Measurements from ENCODE around the gene ENTPD8.
A peak's percentile ranks its signal among the peaks of the same experiment; 100 is the strongest.
"Not testable (repeated sequence)": the region's sequence is repeated elsewhere in the genome, so short reads cannot be mapped to it uniquely, and the experiment has no call there.

The ENTPD8 gene

GRCh38 chr9:137411260-137411644 lies 29.9 kb downstream of the ENTPD8 start:
- no peak overlapping the region for H3K4ac ChIP-seq (ENCODE audit: low read depth in 1 of 2, low read length in 2 of 2)
- peak overlapping the region; percentile 81 for H2BK5ac ChIP-seq (ENCODE audit: low read depth, low read length, poor library complexity, severe bottlenecking)

DNA sequence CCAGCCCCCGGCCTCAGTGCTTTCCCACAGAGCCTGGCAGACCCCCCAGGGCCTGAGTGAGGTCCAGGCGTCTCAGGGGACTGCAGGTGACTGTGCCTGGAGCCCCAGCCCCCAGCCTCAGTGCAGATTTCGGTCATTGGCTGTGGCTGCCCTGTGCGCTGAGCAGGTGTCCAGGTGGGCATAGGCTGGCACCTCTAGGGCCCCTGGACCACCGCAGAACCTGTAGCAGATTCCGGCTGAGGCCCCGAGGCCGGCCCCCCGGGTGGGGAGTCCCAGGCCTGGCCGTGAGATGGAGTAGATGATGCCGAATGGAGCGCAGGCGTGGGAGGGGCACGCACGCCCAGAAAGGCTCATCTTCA lies 30.3 kb downstream of the ENTPD8 start:
- no peak overlapping the region for H3K4me3 ChIP-seq (ENCODE audit: insufficient read depth in 1 of 2, low read depth in 1 of 2, low read length in 2 of 2)
- no peak overlapping the region for H3K9ac ChIP-seq (ENCODE audit: low read length)
- peaks cover 0 to 16% of the 10 kb centered on the region in 2 experiments for H3K36me3 ChIP-seq (ENCODE audit: control insufficient read depth in 1 of 2, insufficient read depth in 2 of 2, low read depth in 1 of 2, low read length in 2 of 2)
- H3K9me3 ChIP-seq (ENCODE audit: control insufficient read depth, low read length) = no peaks in the 10 kb centered on the region
- H3K4me2 ChIP-seq (ENCODE audit: low read length, poor library complexity, severe bottlenecking) = peak overlapping the region; percentile 70
- peak overlapping the region; percentile 81 for H2AK5ac ChIP-seq (ENCODE audit: low read length, severe bottlenecking)
- peak overlapping the region; percentile 43 for H4K91ac ChIP-seq (ENCODE audit: low read length)
- peak overlapping the region in 1 of 2 experiments; percentile 13 for H3K4ac ChIP-seq (ENCODE audit: low read depth in 1 of 2, low read length in 2 of 2)
- peak overlapping the region; percentile 64 for H3K27ac ChIP-seq (ENCODE audit: low read length, poor library complexity, severe bottlenecking)
- no peak for DNase-seq
- no peak overlapping the region for H3K23ac ChIP-seq (ENCODE audit: low read length in 2 of 2)
- H2BK12ac ChIP-seq (ENCODE audit: low read length in 2 of 2) = peak overlapping the region; percentile 79 to 85
- H3K18ac ChIP-seq (ENCODE audit: low read depth in 1 of 2, low read length in 2 of 2) = peak overlapping the region; percentile 55 to 87
- H3K27me3 ChIP-seq (ENCODE audit: control insufficient read depth in 1 of 2, insufficient read depth in 1 of 2, low read length in 2 of 2) = no peaks in the 10 kb centered on the region
- peak overlapping the region; percentile 70 for H2BK15ac ChIP-seq (ENCODE audit: low read depth, poor library complexity, severe bottlenecking)
- peak overlapping the region; percentile 81 for H2BK5ac ChIP-seq (ENCODE audit: low read depth, low read length, poor library complexity, severe bottlenecking)
- no peak overlapping the region for H2AFZ ChIP-seq (ENCODE audit: low read depth, low read length)
- H3K4me1 ChIP-seq (ENCODE audit: control insufficient read depth, insufficient read depth, low read depth, low read length) = peaks cover 47% of the 10 kb centered on the region
- 91% methylated on average over 15 of the region's 15 CpGs for WGBS
- H3K79me1 ChIP-seq (replicated peaks; ENCODE audit: low read length, poor library complexity, severe bottlenecking) = peaks cover 23% of the 10 kb centered on the region
- peak overlapping the region; percentile 37 for H2BK120ac ChIP-seq (ENCODE audit: low read depth, low read length)
- no peak overlapping the region for H4K8ac ChIP-seq (ENCODE audit: low read length)
- peak overlapping the region in 1 of 2 experiments; percentile 55 for H3K14ac ChIP-seq (ENCODE audit: low read length in 2 of 2)

More at GRCh38 chr9:137411260-137411644, 29.9 kb downstream of the ENTPD8 start:
- Histone ChIP-seq H2BK12ac (ENCODE audit: low read length in 2 of 2) (peak overlapping the region; percentile 79 to 85), H2AFZ (ENCODE audit: low read depth, low read length) (no peak overlapping the region), H4K91ac (ENCODE audit: low read length) (peak overlapping the region; percentile 43), H3K4me2 (ENCODE audit: low read length, poor library complexity, severe bottlenecking) (peak overlapping the region; percentile 70), H2BK120ac (ENCODE audit: low read depth, low read length) (peak overlapping the region; percentile 89), H3K14ac (ENCODE audit: low read length in 2 of 2) (no peak overlapping the region), H3K79me1 (replicated peaks; ENCODE audit: low read length, poor library complexity, severe bottlenecking) (peaks cover 26% of the 10 kb centered on the region), H3K4me1 (ENCODE audit: control insufficient read depth, insufficient read depth, low read depth, low read length) (peaks cover 46% of the 10 kb centered on the region), H3K23ac (ENCODE audit: low read length in 2 of 2) (no peak overlapping the region), H3K36me3 (ENCODE audit: control insufficient read depth in 1 of 2, insufficient read depth in 2 of 2, low read depth in 1 of 2, low read length in 2 of 2) (peaks cover 0 to 19% of the 10 kb centered on the region in 2 experiments), H3K18ac (ENCODE audit: low read depth in 1 of 2, low read length in 2 of 2) (peak overlapping the region; percentile 55 to 87), H3K4me3 (ENCODE audit: insufficient read depth in 1 of 2, low read depth in 1 of 2, low read length in 2 of 2) (peak overlapping the region in 1 of 2 experiments; percentile 32), H3K27me3 (ENCODE audit: control insufficient read depth in 1 of 2, insufficient read depth in 1 of 2, low read length in 2 of 2) (no peaks in the 10 kb centered on the region), H3K27ac (ENCODE audit: low read length, poor library complexity, severe bottlenecking) (peak overlapping the region; percentile 54), H3K9ac (ENCODE audit: low read length) (no peak overlapping the region), H4K8ac (ENCODE audit: low read length) (peak overlapping the region; percentile 72), H2BK15ac (ENCODE audit: low read depth, poor library complexity, severe bottlenecking) (peak overlapping the region; percentile 95), H2AK5ac (ENCODE audit: low read length, severe bottlenecking) (peak overlapping the region; percentile 81), H3K9me3 (ENCODE audit: control insufficient read depth, low read length) (no peaks in the 10 kb centered on the region)
- no peak for DNase-seq
- WGBS = 87% methylated on average over 12 of the region's 17 CpGs

- Histone ChIP-seq H3K4ac (ENCODE audit: low read depth in 1 of 2, low read length in 2 of 2) (peak overlapping the region in 1 of 2 experiments; percentile 13), H2AK5ac (ENCODE audit: low read length, severe bottlenecking) (peak overlapping the region; percentile 81), H3K36me3 (ENCODE audit: control insufficient read depth in 1 of 2, insufficient read depth in 2 of 2, low read depth in 1 of 2, low read length in 2 of 2) (peaks cover 0 to 16% of the 10 kb centered on the region in 2 experiments), H3K14ac (ENCODE audit: low read length in 2 of 2) (peak overlapping the region in 1 of 2 experiments; percentile 93), H3K4me2 (ENCODE audit: low read length, poor library complexity, severe bottlenecking) (peak overlapping the region; percentile 53), H3K4me1 (ENCODE audit: control insufficient read depth, insufficient read depth, low read depth, low read length) (peaks cover 49% of the 10 kb centered on the region), H2BK120ac (ENCODE audit: low read depth, low read length) (peak overlapping the region; percentile 37), H2BK12ac (ENCODE audit: low read length in 2 of 2) (peak overlapping the region; percentile 15 to 79), H2BK15ac (ENCODE audit: low read depth, poor library complexity, severe bottlenecking) (peak overlapping the region; percentile 70), H3K79me1 (replicated peaks; ENCODE audit: low read length, poor library complexity, severe bottlenecking) (peaks cover 25% of the 10 kb centered on the region), H4K8ac (ENCODE audit: low read length) (peak overlapping the region; percentile 36), H2BK5ac (ENCODE audit: low read depth, low read length, poor library complexity, severe bottlenecking) (peak overlapping the region; percentile 81), H4K91ac (ENCODE audit: low read length) (peak overlapping the region; percentile 45), H3K27ac (ENCODE audit: low read length, poor library complexity, severe bottlenecking) (peak overlapping the region; percentile 64)
- WGBS = 94% methylated on average over 18 of the region's 18 CpGs
- not testable (repeated sequence) for H3K9ac ChIP-seq (ENCODE audit: low read length); H3K23ac ChIP-seq (ENCODE audit: low read length in 2 of 2); H2AFZ ChIP-seq (ENCODE audit: low read depth, low read length); H3K4me3 ChIP-seq (ENCODE audit: insufficient read depth in 1 of 2, low read depth in 1 of 2, low read length in 2 of 2); H3K18ac ChIP-seq (ENCODE audit: low read depth in 1 of 2, low read length in 2 of 2); DNase-seq; H3K9me3 ChIP-seq (ENCODE audit: control insufficient read depth, low read length); H3K27me3 ChIP-seq (ENCODE audit: control insufficient read depth in 1 of 2, insufficient read depth in 1 of 2, low read length in 2 of 2)
Observed at GRCh38 chr9:137410236-137410890, 30.8 kb downstream of the ENTPD8 start.

DNA sequence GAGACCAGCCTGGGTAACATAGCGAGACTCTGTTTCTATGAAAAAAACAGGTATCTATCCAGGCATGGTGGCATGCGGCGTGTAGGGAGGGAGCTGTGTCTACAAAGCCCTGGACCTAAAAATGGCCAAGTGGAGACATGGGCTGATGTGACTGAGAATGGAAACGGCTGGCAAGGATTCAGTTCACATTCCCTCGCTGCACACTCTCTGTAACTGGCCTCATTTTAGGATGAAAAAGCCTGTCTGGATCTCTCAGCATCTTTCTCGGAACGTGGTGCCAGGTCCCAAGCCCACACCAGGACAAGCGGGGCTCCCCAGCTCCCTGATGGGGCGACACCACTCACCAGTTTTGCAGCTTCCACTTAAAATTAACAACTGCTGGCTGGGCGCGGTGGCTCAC lies 31.6 kb downstream of the ENTPD8 start:
- Histone ChIP-seq H3K9ac (ENCODE audit: low read length) (no peak overlapping the region), H3K27me3 (ENCODE audit: control insufficient read depth in 1 of 2, insufficient read depth in 1 of 2, low read length in 2 of 2) (no peaks in the 10 kb centered on the region), H2BK12ac (ENCODE audit: low read length in 2 of 2) (no peak overlapping the region), H3K36me3 (ENCODE audit: control insufficient read depth in 1 of 2, insufficient read depth in 2 of 2, low read depth in 1 of 2, low read length in 2 of 2) (peaks cover 0 to 14% of the 10 kb centered on the region in 2 experiments), H4K8ac (ENCODE audit: low read length) (no peak overlapping the region), H2AFZ (ENCODE audit: low read depth, low read length) (no peak overlapping the region), H3K9me3 (ENCODE audit: control insufficient read depth, low read length) (no peaks in the 10 kb centered on the region), H3K14ac (ENCODE audit: low read length in 2 of 2) (no peak overlapping the region), H3K23ac (ENCODE audit: low read length in 2 of 2) (no peak overlapping the region), H3K18ac (ENCODE audit: low read depth in 1 of 2, low read length in 2 of 2) (no peak overlapping the region), H3K27ac (ENCODE audit: low read length, poor library complexity, severe bottlenecking) (no peak overlapping the region), H3K4me1 (ENCODE audit: control insufficient read depth, insufficient read depth, low read depth, low read length) (peaks cover 49% of the 10 kb centered on the region), H3K4ac (ENCODE audit: low read depth in 1 of 2, low read length in 2 of 2) (no peak overlapping the region), H3K79me1 (replicated peaks; ENCODE audit: low read length, poor library complexity, severe bottlenecking) (peaks cover 27% of the 10 kb centered on the region), H2BK120ac (ENCODE audit: low read depth, low read length) (no peak overlapping the region), H4K91ac (ENCODE audit: low read length) (no peak overlapping the region), H3K4me3 (ENCODE audit: insufficient read depth in 1 of 2, low read depth in 1 of 2, low read length in 2 of 2) (no peak overlapping the region), H2AK5ac (ENCODE audit: low read length, severe bottlenecking) (peak overlapping the region; percentile 7), H3K4me2 (ENCODE audit: low read length, poor library complexity, severe bottlenecking) (no peak overlapping the region), H2BK15ac (ENCODE audit: low read depth, poor library complexity, severe bottlenecking) (no peak overlapping the region), H2BK5ac (ENCODE audit: low read depth, low read length, poor library complexity, severe bottlenecking) (no peak overlapping the region)
- 97% methylated on average over 11 of the region's 11 CpGs for WGBS
- no peak for DNase-seq

Measured in mesenchymal stem cell (in vitro differentiated cells and primary cell).